GM13976 (cell line): Measurements from ENCODE around the gene FOXA3.
"Not testable (repeated sequence)": the region's sequence is repeated elsewhere in the genome, so short reads cannot be mapped to it uniquely, and the experiment has no call there.

Experiments
- DNase-seq: peaks from one replicate; pipeline ENCODE4 v3.0.0; 2012; ENCODE audit warnings: low spot score
- CTCF ChIP-seq: IDR thresholded peaks from 2 replicates; pipeline ENCODE4 v1.5.1; 2012; ENCODE audit warnings: borderline replicate concordance, mild to moderate bottlenecking; ENCODE audit not compliant: insufficient read depth; ENCODE audit errors: extremely low read depth, missing control alignments, control extremely low read depth
- in situ Hi-C: fragments of 300-500 bp; cut with MboI; formaldehyde crosslinking; loops from one replicate; pipeline ENCODE4 v1.12.0; 2022; ENCODE audit warnings: low sequenced_read_pairs, mixed read lengths, inconsistent platforms; ENCODE audit not compliant: unreplicated experiment

The FOXA3 gene

GRCh38 chr19:45862564-45863334, 1.4 kb upstream of the FOXA3 start, which contains the start of gene SYMPK:
SYMPK (minus strand) TSS chr19:45863147; CDS start chr19:45854495, 8,652 bp downstream.
- in situ Hi-C loops, result no loop called here

GRCh38 chr19:45863335-45863839, 739 bp upstream of the FOXA3 start:
- no peak for TF ChIP-seq CTCF
- in situ Hi-C loops, result no loop called here
- no peak for DNase-seq

More at GRCh38 chr19:45862564-45863334, 1.4 kb upstream of the FOXA3 start, which contains the start of gene SYMPK:
- peak; percentile 100 for DNase-seq
- no peak for TF ChIP-seq CTCF

GRCh38 chr19:45864629-45865082, 530 bp downstream of the FOXA3 start:
- in situ Hi-C loops, result no loop called here
- TF ChIP-seq CTCF, result no peak
- no peak for DNase-seq

GRCh38 chr19:45865269-45865948, 1.3 kb downstream of the FOXA3 start:
- TF ChIP-seq CTCF, result no peak
- in situ Hi-C loops, result no loop called here
- DNase-seq, result no peak

GRCh38 chr19:45866400-45867176, 2.5 kb downstream of the FOXA3 start:
- in situ Hi-C loops, result no loop called here
- DNase-seq, result no peak
- TF ChIP-seq CTCF, result no peak

GRCh38 chr19:45867241-45867640, 3.1 kb downstream of the FOXA3 start:
- DNase-seq, in situ Hi-C loops: not testable (repeated sequence)

GRCh38 chr19:45870798-45871197, 6.7 kb downstream of the FOXA3 start:
- no peak for TF ChIP-seq CTCF
- in situ Hi-C loops, result no loop called here
- no peak for DNase-seq
